NT2/D1 (cell line): Measurements from ENCODE around the gene LIPE.

Source experiments
- DNase-seq: peaks from one replicate; pipeline ENCODE4 v3.0.0-alpha.2; 2011; ENCODE audit warnings: low read depth, low spot score
- H3K27me3 ChIP-seq: 2 replicates; pipeline ENCODE4 v1.6.0; 2011; ENCODE audit warnings: mild to moderate bottlenecking; ENCODE audit not compliant: insufficient read length, insufficient read depth
- H3K36me3 ChIP-seq: 2 replicates; pipeline ENCODE4 v1.6.1; 2011; ENCODE audit warnings: mild to moderate bottlenecking, low read length, mixed read lengths; ENCODE audit not compliant: insufficient read depth, insufficient read length
- H3K4me1 ChIP-seq: 2 replicates; pipeline ENCODE4 v1.5.1; 2011; ENCODE audit not compliant: insufficient read depth, insufficient read length
- H3K4me3 ChIP-seq: 2 replicates; pipeline ENCODE4 v1.5.1; 2011; ENCODE audit warnings: low read depth; ENCODE audit not compliant: insufficient read length
- H3K9ac ChIP-seq: 2 replicates; pipeline ENCODE4 v1.6.0; 2011; ENCODE audit warnings: low read depth; ENCODE audit not compliant: insufficient read length
- H3K9me3 ChIP-seq: 2 replicates; pipeline ENCODE4 v1.5.1; 2011; ENCODE audit warnings: mild to moderate bottlenecking, low read length; ENCODE audit not compliant: insufficient read depth
- SUZ12 ChIP-seq: IDR thresholded peaks from 2 replicates; pipeline ENCODE4 v1.6.1; 2011; ENCODE audit not compliant: insufficient read length, insufficient read depth; ENCODE audit errors: extremely low read depth
- YY1 ChIP-seq: IDR thresholded peaks from 2 replicates; pipeline ENCODE4 v1.6.1; 2011; ENCODE audit not compliant: insufficient read length, insufficient read depth
- ZNF274 ChIP-seq: IDR thresholded peaks from 2 replicates; pipeline ENCODE4 v1.6.1; 2011; ENCODE audit warnings: mild to moderate bottlenecking, low read depth, low read length

LIPE gene

GRCh38 chr19:42366673-42367072, 60.5 kb downstream of the LIPE start:
- TF ChIP-seq YY1 (no peak), ZNF274 (no peak), SUZ12 (no peak)
- Histone ChIP-seq H3K9me3 (peaks cover 16% of the 10 kb centered on the region; the same call in 1 of the 2 replicates), H3K36me3 (peaks cover 31% of the 10 kb centered on the region), H3K4me3 (no peak overlapping the region), H3K4me1 (peaks cover 18% of the 10 kb centered on the region), H3K9ac (no peak overlapping the region), H3K27me3 (no peaks in the 10 kb centered on the region)
- DNase-seq, result no peak

- Histone ChIP-seq H3K36me3 (peaks cover 23% of the 10 kb centered on the region), H3K27me3 (no peaks in the 10 kb centered on the region), H3K9ac (no peak overlapping the region), H3K9me3 (peaks cover 16% of the 10 kb centered on the region; the same call in 1 of the 2 replicates), H3K4me3 (no peak overlapping the region), H3K4me1 (peaks cover 11% of the 10 kb centered on the region)
- DNase-seq, result no peak
- TF ChIP-seq YY1 (no peak), SUZ12 (no peak), ZNF274 (no peak)
Measured at GRCh38 chr19:42363614-42364346, 63.4 kb downstream of the LIPE start.

- no peak for TF ChIP-seq SUZ12
- H3K9ac ChIP-seq, result no peak overlapping the region
- no peaks in the 10 kb centered on the region for H3K27me3 ChIP-seq
- DNase-seq, result no peak
- H3K36me3 ChIP-seq, result peaks cover 31% of the 10 kb centered on the region
- H3K4me3 ChIP-seq, result no peak overlapping the region
- peaks cover 16% of the 10 kb centered on the region; the same call in 1 of the 2 replicates for H3K9me3 ChIP-seq
- peaks cover 5% of the 10 kb centered on the region for H3K4me1 ChIP-seq
Measured at GRCh38 chr19:42362891-42363440, 64.2 kb downstream of the LIPE start.

- H3K27me3 ChIP-seq, result no peaks in the 10 kb centered on the region
- H3K4me1 ChIP-seq, result peaks cover 4% of the 10 kb centered on the region
- no peak for DNase-seq
- TF ChIP-seq YY1 (no peak), ZNF274 (no peak), SUZ12 (no peak)
- no peak overlapping the region for H3K9ac ChIP-seq
- H3K9me3 ChIP-seq, result peaks cover 16% of the 10 kb centered on the region; the same call in 1 of the 2 replicates
- H3K36me3 ChIP-seq, result peaks cover 37% of the 10 kb centered on the region
- no peak overlapping the region for H3K4me3 ChIP-seq
Measured at GRCh38 chr19:42362342-42362741, 64.8 kb downstream of the LIPE start.

GRCh38 chr19:42361545-42361910, 65.7 kb downstream of the LIPE start:
- H3K36me3 ChIP-seq, result peaks cover 44% of the 10 kb centered on the region
- TF ChIP-seq SUZ12 (no peak), ZNF274 (no peak), YY1 (no peak)
- DNase-seq, result no peak
- no peak overlapping the region for H3K4me3 ChIP-seq
- H3K9ac ChIP-seq, result no peak overlapping the region
- H3K9me3 ChIP-seq, result peaks cover 16% of the 10 kb centered on the region; the same call in 1 of the 2 replicates
- H3K27me3 ChIP-seq, result no peaks in the 10 kb centered on the region
- H3K4me1 ChIP-seq, result peaks cover 4% of the 10 kb centered on the region

GRCh38 chr19:42360787-42361544, 66.2 kb downstream of the LIPE start:
- Histone ChIP-seq H3K4me3 (no peak overlapping the region), H3K9me3 (peaks cover 16% of the 10 kb centered on the region; the same call in 1 of the 2 replicates), H3K9ac (peak overlapping the region; percentile 11), H3K4me1 (peaks cover 4% of the 10 kb centered on the region), H3K36me3 (peaks cover 50% of the 10 kb centered on the region), H3K27me3 (no peaks in the 10 kb centered on the region)
- no peak for TF ChIP-seq ZNF274
- TF ChIP-seq YY1, result no peak
- no peak for TF ChIP-seq SUZ12
- DNase-seq, result peak; percentile 27

GRCh38 chr19:42357290-42357689, 69.9 kb downstream of the LIPE start:
- TF ChIP-seq YY1 (no peak), ZNF274 (no peak), SUZ12 (no peak)

More at GRCh38 chr19:42357290-42357689, 69.9 kb downstream of the LIPE start:
- no peaks in the 10 kb centered on the region for H3K9me3 ChIP-seq
- H3K36me3 ChIP-seq, result peaks cover 45% of the 10 kb centered on the region
- H3K9ac ChIP-seq, result no peak overlapping the region
- peaks cover 4% of the 10 kb centered on the region for H3K4me1 ChIP-seq
- no peak for DNase-seq
- H3K27me3 ChIP-seq, result no peaks in the 10 kb centered on the region
- no peak overlapping the region for H3K4me3 ChIP-seq
